HFF-Myc (cell line): ENCODE data around the gene SLC25A12.

Experiments used
- DNase-seq: peaks from one replicate; pipeline ENCODE4 v3.0.0-alpha.2; 2011; ENCODE audit warnings: low read depth; ENCODE audit errors: extremely low read depth
- H3K4me3 ChIP-seq: replicated peaks from 2 replicates; pipeline ENCODE4 v1.5.1; 2011; ENCODE audit warnings: low read depth, mild to moderate bottlenecking, control low read depth, low read length
- CTCF ChIP-seq: IDR thresholded peaks from 2 replicates; pipeline ENCODE4 v1.5.1; 2012; ENCODE audit warnings: mild to moderate bottlenecking, low read depth, low read length, control low read depth; ENCODE audit errors: missing control alignments

The SLC25A12 gene

GRCh38 chr2:171745141-171745540, 148.9 kb downstream of the SLC25A12 start:
- no peak overlapping the region for H3K4me3 ChIP-seq
- TF ChIP-seq CTCF: no peak
- no peak for DNase-seq

- DNase-seq: no peak
- no peak overlapping the region for H3K4me3 ChIP-seq
- TF ChIP-seq CTCF: no peak
Observed at GRCh38 chr2:171742760-171743159, 151.3 kb downstream of the SLC25A12 start.

GRCh38 chr2:171741189-171741588, 152.9 kb downstream of the SLC25A12 start:
- no peak for DNase-seq
- H3K4me3 ChIP-seq: no peak overlapping the region
- TF ChIP-seq CTCF: no peak

- no peak for TF ChIP-seq CTCF
- no peak overlapping the region for H3K4me3 ChIP-seq
- DNase-seq: no peak
Observed at GRCh38 chr2:171735991-171736710, 157.9 kb downstream of the SLC25A12 start.
